Measurements from ENCODE around the gene TOR3A.
"Not testable (repeated sequence)": the region's sequence is repeated elsewhere in the genome, so short reads cannot be mapped to it uniquely, and the experiment has no call there.

Gene TOR3A

DNA sequence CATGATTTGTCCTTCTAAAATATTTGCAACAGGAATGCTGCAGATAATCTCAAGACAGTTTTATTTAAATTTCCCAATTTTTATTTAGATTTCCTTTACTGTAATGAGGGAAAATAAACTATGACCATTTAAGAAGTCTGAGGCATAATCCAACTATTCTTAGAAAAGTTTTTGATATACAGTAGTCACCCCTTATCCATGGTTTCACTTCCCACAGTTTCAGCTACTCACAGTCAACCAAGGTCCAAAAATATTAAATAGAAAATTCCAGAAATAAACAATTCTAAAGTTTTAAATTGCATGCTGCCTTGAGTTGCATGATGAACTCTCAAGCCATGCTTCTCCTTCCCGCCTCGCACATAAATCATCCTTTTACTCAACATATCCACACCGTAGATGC lies 33.3 kb downstream of the TOR3A start:
- no peak for DNase-seq

DNA sequence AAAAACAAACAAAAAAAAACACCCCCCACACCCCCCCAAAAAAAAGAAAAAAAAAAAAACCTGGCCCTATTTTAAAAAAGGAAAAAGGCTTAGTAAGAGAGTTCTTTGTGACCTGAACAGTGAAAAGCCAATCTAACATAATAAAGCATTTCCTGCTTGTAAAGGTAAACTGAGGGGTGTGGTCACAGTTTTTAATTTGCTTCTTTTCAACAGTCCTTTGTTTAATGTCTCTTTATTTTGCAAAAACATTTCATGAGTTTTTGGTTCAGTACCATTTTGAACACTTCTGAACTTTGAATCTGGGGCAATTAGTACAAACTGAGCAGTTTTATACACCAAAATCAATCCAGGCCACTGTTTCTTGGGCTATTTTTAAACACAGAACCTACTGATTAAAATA lies 37.6 kb downstream of the TOR3A start:
- DNase-seq: no peak

DNA sequence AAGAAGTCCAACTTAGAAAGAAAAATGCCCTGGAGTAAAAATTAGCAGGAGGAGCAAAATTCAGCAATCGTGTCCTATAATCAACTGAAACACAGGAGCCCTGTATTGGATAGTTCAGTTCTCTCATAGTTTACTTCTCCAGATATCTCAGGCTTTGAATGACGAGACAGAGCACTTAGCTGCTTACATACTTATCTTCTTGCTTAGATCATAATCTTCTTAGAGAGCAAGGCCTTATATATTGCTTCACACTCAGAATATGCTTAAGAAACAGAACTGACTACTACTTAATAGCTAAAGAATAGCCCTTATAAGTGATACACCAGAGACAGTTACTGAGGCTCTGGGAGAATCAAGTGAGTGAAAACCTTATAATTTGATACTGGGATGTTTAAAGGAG lies 38.9 kb downstream of the TOR3A start:
- no peak for DNase-seq

DNA sequence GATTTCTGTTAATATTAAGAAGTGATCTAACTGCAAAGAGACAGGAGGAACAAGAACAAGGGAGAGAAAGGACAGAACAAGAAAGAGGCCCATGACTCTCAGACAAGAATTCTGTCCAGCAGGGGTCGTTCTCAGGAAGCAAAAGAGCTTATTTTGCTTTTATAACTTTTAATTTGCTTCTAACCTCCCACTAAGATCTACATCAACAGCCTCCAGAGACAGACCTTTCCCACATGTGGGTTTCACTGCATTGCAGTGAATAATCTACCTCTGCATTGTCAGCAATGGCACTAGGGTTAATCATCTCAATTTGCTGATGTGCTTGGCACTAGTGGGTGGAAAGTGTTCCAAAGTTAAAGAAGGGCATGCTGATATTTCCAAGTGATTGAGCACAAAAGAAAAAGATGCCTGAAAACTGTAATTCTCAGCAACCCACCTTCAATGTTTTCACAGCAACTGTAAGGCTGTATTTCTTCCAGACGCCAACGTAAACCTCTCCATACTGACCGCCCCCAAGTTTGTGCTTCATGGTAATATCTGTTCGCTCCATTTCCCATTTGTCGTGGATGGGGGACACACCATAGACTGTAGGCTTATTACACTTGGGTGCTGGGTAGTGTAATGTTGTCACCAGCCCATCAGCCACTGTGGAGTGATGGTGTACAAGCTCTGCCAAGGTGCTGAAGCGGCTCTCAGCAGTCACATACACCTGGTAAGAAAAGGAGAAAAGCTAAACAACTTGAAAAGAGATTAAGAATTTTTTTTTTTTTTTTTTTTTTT lies 39.5 kb downstream of the TOR3A start:
- DNase-seq: peak; percentile 51

DNA sequence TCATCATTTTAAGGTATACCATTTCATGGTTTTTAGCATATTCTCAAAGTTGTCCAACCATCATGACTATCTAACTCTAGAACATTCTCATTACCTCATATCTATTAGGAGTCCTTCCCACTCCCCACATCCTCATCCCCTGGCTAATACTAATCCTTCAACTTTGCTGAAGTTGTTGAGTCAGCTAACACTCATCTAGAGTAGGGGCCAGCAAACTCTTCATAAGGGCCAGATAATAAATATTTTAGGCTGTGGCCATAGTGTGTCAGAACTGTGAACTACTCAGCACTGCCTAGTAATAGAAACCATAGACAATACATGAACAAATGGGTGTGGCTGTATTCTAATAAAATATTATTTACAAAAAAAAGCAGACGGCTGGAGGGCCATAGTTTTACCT lies 43.0 kb downstream of the TOR3A start:
- DNase-seq: no peak

DNA sequence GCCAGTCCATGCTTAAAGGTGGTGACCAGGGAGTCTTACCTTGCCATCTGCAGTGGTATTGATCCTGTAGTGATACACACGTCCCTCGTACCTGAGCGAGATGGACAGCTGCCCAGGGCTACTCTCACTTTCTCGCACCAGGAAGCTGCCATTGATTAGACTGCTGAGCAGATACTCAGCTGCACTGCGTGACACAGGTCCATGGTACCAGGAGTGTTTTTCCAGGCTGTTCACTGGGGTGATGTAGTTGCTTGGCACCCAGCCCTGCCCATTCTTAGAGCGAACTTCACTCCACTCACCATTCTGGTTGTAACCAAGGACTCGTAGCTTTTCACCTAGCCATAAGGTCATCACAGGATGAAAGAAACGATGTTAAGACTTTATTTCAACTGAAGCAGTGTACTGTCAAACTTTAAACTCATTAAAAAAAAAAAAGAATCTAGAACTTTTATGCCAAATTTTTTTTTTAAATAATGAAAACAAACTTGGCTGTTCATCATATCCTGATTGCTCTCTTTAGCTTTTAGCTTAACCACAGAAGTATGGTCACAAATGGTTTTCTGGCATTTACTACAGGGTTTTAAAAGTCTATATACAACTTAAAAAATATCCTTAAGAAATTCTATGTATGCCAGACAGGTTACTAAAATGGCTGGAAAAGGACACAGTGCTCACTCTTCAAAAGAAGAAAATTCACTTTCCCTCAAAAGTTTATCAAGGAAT lies 44.6 kb downstream of the TOR3A start:
- DNase-seq: no peak

DNA sequence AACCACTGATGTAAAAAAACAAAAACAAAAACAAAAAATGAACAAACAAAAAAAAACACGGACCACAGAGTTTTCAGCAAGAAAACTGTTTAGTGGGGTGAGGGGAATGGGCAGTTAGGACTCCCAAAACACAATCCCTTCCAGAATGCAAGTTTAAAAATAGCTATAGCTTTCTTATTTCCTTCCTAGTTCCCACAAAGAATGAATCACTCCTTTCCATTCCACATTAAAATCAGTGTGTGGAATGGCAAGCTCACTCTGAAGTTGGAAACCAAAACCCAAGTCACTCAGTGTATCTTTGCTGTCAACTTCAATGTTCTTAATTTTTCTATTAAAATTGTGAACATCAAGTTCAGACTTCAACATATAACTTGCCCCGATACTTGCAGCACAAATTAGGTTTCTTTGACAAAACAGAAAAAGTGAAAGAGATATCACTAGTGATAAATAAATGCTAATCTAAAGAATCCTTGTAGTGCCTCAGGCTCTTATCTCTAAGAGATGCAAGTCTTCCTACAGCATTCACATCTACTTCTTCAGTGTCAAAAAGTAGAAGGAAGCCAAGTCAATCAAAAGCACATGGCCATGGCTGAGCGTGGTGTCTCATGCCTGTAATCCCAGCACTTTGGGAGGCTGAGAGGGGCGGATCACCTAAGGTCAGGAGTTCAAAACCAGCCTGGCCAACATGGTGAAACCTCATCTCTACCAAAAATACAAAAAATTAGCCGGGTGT lies 45.5 kb downstream of the TOR3A start:
- DNase-seq: no peak

DNA sequence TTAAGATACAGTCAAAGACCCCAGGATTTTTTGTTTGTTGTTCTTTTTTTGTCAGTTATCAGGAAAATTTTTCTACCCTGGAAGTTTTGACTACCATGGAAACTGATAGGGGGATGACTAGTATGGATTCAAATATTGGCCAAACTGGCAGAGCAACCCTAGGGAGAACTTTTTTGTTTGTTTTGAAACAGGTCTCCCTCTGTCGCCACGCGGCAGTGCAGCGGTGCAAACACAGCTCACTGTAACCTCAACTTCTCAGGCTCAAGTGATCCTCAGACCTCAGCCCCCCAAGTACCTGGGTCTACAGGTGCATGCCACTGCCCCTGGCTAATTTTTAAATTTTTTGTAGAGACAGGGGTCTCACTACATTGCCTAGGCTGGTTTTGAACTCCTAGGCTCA lies 46.6 kb downstream of the TOR3A start:
- DNase-seq: no peak

DNA sequence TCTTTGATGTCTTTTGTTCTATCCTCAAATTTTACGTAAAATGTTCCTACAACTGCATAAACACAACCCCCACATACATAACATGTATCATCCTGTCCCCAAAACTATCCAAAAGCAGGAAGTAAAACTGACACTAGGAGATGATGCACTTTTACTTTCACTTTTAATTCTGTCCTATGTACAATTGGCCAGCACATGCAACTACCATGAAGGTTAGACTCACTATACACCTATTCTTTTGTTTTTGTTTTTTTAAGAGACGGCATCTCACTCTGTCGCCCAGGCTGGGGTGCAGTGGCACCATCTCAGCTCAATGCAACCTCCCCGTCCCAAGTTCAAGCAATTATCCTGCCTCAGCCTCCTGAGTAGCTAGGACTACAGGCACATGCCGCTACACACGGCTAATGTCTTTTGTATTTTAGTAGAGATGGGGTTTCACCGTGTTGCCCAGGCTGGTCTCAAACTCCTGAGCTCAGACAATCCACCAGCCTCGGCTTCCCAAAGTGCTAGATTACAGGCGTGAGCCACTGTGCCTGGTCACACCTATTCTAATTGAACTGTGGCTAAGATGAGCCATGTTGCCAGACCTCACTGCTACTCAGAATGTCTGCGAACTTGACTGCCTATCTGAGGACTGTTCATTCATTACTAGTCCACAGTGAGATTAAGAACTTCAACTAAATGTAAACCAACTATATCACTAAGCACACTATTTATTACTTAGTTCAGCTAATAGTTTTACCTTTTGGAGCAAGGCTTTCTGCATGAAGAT lies 48.0 kb downstream of the TOR3A start:
- DNase-seq: peak; percentile 13

DNA sequence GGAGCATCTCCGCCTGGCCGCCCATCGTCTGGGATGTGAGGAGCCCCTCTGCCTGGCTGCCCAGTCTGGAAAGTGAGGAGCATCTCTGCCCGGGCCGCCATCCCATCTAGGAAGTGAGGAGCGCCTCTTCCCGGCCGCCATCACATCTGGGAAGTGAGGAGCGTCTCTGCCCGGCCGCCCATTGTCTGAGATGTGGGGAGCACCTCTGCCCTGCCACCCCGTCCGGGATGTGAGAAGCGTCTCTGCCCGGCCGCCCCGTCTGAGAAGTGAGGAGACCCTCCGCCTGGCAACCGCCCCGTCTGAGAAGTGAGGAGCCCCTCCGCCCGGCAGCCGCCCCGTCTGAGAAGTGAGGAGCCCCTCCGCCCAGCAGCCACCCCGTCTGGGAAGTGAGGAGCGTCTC lies 53.3 kb downstream of the TOR3A start:
- DNase-seq: not testable (repeated sequence)

DNA sequence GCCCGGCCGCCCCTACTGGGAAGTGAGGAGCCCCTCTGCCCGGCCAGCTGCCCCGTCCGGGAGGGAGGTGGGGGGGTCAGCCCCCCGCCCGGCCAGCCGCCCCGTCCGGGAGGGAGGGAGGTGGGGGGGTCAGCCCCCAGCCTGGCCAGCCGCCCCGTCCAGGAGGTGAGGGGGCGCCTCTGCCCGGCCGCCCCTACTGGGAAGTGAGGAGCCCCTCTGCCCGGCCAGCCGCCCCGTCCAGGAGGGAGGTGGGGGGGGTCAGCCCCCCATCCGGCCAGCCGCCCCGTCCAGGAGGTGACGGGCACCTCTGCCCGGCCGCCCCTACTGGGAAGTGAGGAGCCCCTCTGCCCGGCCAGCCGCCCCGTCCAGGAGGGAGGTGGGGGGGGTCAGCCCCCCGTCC lies 53.8 kb downstream of the TOR3A start:
- not testable (repeated sequence) for DNase-seq

DNA sequence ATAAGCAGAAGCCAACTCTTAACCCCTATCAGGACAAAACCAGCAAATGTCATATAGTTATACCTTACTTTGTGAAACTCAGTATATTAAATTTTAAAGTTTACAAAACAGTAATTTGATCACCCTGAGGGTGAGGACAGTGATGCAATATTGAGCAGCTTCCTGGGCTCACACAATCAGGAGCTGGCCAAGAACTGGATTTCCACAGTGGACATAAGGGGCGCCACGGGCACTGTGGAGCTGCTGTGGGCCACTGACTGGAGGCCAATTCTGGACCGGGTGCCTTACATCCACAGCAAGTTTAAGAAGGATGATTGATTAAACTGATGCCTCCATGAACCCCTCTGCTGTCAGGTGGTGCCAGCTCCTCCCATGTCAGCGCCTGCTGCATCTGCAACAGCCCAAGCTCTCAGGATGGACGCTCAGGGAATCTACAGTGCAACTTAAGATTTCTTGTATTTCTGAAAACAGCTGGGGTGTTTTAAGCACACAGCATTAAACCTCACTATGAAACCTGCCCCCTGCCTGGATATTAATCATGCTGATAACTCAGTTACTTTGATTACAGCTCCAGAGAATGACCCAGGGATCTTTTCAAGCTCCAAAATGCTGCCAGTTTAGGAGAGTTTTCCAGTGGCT lies 55.9 kb downstream of the TOR3A start:
- DNase-seq: no peak

DNA sequence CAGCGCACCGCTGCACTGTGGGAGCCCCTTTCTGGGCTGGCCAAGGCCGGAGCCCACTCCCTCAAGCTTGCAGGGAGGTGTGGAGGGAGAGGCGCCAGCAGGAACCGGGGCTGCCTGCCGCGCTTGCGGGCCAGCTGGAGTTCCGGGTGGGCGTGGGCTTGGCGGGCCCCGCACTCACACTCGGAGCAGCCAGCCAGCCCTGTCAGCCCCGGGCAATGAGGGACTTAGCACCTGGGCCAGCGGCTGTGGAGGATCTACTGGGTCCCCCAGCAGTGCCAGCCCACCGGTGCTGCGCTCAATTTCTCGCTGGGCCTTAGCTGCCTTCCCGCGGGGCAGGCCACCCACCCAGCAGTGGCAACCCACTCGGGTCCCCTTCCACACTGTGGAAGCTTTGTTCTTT lies 56.9 kb downstream of the TOR3A start:
- not testable (repeated sequence) for DNase-seq

DNA sequence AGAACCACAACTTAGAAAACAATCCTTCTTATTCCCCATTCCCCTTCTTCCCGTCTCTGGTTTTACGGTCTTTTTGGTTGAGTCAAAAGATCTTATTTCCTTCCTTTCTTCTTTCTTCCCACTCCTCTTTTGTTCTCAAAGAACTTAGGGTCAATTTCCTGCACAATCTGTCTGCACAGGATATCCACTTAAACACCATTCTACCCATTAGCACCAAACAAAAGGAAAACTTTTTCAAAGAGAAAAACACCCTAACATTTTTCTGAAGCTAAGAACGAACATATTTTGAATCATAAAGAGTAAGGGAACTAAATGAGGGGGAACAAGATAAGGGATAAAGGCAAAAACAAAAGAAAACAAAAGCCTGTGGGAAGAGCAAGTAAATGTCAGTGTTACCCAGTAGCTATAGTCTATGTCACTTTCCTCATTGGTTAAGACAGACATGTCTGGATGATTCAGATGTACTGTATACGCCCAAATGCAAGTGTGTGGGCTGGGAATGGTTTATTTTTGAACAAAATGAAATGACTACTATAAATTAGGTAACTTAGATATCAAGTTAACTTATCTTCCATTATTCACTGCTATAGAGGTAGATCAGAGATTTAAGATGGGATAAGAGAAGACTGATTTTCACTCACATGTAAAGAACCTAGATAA lies 59.9 kb downstream of the TOR3A start:
- peak; percentile 57 for DNase-seq

DNA sequence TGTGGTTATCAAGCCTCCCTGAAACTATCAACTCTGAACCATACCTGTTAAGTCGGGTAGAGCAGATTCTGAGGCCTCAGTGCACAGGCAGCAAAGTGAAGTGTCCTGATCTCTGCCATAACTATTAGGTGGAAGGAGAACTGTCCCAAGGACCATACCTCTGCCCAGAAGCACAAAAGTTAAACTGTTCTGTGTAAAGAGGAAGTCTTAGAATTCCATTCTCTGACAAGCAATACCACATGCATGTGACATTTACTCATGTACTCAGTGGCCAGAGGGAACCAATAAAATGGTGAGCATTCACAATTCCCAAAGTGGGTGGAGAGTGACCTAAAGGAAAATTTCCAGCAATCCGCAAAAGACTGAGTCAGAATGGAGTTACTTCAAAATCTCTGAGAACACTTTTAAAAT lies 61.0 kb downstream of the TOR3A start:
- DNase-seq: no peak

DNA sequence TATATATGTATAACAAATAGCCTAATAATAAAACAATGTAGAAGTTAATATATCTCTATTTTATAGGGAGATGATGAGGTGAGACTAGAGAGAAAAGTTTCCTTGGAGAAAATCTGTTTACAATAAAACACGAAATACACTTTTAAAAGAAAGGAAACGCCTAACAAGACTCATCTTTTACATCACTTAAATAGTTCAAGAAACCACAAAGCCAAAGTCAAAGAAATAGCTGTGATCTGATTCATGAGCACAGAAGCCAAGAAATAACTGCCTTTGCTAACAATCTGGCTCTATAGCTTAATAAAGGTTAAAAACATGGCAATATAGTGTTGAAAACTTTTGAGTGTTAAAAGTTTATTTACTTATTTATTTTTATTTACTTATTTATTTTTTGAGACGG lies 61.5 kb downstream of the TOR3A start:
- DNase-seq: no peak

DNA sequence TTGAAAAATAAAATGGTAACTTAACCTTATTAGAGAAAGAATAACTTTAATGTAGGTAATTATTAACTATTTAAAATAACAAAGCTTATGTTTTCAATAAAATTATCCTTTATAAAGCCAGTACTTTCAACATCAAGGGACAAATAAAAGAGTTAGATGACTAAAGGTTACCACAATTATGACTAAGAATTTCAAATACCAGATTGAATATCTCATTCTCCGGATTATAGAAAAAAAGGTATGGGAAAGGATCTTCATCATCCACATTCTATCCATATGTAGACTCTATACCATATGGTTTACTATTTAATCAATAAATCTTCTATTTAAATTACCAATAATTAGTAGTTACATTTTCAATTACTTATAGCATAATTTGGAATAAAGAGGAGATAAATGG lies 62.8 kb downstream of the TOR3A start:
- DNase-seq: no peak

DNA sequence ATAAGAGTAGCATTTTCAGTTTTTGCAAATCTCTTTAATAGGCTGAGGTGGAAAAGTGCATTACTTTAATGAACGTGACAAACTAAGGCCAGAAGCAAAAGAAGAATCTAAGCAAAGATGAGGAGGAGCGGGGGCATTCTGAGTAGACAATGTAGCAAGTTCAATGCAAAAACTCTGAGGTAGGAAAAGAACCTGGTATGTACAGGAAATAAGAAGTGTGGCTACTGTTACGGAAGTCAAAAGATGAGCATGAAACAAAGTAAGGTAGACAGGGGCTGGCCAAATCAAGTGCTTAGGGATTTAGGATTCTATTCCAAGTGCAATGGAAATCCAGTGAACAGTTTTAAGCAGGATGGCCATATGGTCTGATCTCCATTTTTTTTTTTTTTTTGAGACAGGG lies 63.7 kb downstream of the TOR3A start:
- no peak for DNase-seq
